SKM-1 treated with dmso at 0.1 percent for 144 hours (cell line): Measurements from ENCODE around the gene ZNF595.
"Not testable (repeated sequence)": the region's sequence is repeated elsewhere in the genome, so short reads cannot be mapped to it uniquely, and the experiment has no call there.

Experiments
- DNase-seq: peaks from one replicate; lab custom pipeline; 2025; ENCODE audit not compliant: unreplicated experiment; lab: John Stamatoyannopoulos, UW

ZNF595 gene

DNA sequence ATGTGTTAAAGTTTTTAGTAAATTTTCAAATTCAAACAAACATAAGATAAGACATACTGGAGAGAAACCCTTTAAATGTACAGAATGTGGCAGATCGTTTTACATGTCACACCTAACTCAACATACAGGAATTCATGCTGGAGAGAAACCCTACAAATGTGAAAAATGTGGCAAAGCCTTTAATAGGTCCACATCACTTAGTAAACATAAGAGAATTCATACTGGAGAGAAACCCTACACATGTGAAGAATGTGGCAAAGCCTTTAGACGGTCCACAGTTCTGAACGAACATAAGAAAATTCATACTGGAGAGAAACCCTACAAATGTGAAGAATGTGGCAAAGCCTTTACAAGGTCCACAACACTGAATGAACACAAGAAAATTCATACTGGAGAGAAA lies 32.8 kb downstream of the ZNF595 start:
- DNase-seq, result no peak

DNA sequence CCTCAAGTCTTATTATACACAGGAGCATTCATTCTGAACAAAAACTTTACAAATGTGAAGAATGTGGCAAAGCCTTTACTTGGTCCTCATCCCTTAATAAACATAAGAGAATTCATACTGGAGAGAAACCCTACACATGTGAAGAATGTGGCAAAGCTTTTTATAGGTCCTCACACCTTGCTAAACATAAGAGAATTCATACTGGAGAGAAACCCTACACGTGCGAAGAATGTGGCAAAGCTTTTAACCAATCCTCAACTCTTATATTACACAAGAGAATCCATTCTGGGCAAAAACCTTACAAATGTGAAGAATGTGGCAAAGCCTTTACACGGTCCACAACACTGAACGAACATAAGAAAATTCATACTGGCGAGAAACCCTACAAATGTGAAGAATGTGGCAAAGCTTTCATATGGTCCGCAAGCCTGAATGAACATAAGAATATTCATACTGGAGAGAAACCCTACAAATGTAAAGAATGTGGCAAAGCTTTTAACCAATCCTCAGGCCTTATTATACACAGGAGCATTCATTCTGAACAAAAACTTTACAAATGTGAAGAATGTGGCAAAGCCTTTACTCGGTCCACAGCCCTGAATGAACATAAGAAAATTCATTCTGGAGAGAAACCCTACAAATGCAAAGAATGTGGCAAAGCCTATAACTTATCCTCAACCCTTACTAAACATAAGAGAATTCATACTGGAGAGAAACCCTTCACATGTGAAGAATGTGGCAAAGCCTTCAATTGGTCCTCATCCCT lies 33.6 kb downstream of the ZNF595 start:
- not testable (repeated sequence) for DNase-seq

DNA sequence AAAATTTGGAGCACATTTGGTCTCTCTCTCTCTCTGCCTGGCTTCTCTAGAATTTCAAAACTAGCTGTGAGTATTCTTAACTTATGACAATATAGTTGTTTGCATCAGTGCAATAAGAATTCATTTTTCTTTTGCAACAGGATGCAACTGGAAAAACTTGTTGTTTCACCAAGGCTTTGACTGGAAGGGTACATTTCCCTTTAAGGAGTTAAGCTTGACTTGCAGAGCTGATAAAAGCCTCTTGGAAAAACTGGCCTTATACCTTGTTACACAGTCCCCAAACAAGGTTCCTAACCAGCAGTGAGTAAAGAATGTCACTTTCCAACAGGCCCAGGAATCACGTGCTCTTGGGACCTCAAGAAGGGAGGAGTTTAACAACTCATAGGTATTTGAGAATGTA lies 45.3 kb downstream of the ZNF595 start:
- no peak for DNase-seq

DNA sequence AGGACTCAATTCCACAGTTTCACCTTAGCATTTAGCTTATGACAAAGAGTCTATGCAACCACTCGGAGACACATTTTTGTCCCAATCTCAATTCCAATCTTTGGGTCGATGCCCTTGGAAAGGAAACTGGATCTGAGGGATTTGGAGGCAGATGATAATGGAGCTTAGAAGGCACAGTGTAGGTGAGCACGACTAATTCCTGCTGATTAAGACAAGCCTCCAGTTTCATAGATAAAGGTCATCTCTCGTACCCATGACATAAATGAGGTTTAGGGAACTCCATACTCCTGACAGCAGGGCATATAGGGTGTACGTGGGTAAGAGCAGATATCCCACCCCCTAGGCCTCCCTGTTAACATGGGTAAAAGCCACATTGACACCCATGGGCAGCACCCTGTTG lies 46.7 kb downstream of the ZNF595 start:
- DNase-seq, result no peak

DNA sequence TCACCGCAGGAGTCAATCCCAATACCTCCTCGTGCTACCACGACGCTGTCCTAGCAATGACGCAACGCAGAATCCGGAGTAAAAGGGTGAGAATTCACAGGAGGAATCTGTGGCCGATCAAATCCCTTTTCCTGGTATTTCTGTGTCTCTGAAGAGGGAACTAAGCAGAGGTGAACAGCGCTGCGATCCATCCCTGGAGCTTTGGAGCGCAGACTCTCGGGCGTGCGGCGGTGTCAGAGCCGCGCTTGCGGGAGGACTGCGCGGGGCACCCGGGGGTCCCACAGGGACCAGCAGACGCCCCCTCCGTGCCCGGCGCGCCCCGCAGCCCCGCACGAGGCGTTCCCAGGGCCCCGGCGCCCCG lies 53.9 kb downstream of the ZNF595 start:
- no peak for DNase-seq

DNA sequence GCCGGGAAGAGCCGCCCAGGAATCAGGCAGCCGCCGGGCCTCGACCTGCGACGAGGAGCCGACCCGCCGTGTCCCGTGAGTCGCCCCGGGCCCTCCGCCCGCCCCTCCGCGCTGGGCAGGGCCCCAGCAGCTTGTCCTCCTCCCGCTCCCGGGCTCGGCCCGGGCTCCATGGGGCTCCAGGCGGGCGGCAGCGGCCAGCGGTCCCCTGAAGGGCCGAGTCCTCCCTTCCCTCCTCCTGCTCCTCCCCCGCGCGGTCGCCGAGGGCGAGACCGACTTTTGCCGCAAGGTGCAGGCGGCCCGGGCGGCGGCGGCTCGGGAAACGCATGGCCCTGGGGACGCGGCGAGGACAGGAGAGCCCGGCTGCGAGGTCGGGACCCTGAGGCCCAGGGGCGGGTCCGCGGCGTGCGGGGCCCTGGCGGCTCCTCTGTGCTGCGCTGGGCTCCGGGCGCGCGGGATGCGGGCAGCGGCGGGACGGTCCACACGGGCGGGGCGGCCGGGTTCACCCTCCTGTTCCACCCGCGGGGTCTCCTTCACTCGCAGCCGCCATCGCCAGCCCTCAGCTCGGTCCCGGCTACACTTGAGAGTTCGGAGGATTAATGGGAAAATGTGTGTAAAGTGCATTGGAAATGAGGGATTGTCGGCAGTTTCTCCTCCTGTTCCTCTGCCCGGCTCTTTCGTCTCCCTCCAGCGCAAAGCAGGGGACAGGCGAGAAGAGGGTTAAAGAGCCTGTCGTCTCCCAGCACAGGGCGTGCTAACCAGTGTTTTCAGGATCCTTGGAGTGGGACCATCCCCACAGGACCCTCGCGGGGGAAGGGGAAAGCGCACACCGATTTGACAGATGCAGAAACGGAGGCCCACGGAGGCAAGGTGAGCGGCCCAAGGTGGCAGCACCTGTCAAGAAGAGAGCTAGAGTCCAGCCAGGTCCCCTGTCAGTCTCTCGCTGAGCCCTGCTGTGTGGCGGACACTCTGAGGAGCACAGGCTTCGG lies 54.6 kb downstream of the ZNF595 start:
- DNase-seq, result no peak

DNA sequence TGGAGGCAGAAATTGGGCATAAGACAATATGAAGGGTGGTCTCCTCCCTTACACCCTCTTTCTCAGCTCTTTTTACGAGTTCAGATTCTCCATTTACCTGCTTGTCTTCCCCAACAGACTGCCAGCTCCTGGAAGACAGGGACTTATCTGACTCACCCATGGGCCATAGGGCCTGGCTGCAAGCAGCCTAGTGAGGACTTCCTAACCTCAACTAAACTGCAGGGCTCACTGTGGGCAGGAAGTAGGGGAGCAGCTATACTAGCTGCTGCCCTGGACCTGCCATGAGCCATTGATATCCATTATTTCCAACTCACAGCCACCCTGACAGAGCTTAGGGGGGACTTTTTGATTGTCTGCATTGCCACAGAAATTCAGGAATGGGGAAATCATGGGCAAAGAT lies 59.6 kb downstream of the ZNF595 start:
- no peak for DNase-seq

DNA sequence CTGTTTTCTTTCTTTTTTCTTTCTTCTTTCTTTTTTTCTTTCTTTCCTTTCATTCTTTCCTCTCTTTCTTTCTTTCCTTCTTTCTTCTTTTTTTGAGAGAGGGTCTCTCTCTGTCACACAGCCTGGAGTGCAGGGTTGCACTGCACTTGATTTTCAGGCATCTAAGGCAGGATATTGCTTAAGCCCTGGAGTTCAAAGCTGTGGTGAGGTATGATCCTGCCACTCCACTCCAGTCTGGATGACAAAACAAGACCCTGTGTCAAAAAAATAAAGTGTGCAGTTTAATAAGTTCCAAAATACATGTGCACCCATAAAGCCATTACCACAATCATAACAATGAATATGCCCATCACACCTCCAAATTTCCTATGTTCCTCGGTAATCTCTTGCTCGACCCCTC lies 60.6 kb downstream of the ZNF595 start:
- DNase-seq, result no peak

DNA sequence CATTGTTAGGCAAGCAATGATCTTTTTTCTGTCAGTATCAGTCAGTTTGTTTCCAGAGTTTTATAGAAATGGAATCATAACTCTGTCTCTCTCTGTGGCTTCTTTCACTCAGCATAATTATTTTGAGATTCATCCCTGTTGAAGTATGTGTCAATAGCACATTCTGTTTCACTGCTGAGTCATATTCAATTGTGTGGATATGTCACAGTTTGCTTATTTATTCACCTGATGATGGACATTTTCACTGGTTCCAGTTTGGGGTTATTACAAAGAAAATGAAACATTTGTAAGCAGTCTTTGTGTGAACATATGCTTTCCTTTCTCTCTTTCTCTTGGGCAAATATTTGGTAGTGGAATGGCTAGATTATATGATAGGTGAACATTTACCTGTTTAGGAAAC lies 61.0 kb downstream of the ZNF595 start:
- no peak for DNase-seq

DNA sequence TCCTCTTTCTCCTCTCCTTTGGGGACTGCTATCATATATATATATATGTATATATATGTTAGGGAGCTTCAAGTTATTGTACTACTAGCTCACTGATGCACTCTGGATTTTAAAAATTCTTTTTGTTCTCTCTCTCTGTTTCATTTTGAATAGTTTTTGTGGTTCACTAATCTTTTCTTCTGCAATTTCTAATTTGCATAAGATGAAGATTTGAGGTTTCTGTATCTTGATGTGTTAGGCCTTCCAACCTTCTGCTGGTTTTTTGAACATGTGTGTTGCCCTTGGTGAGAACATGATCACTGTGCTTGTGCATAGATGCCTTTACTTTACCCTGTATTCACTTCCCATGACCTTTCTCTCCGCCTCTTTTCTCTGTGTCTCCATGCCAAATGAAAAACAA lies 63.4 kb downstream of the ZNF595 start:
- DNase-seq, result no peak

DNA sequence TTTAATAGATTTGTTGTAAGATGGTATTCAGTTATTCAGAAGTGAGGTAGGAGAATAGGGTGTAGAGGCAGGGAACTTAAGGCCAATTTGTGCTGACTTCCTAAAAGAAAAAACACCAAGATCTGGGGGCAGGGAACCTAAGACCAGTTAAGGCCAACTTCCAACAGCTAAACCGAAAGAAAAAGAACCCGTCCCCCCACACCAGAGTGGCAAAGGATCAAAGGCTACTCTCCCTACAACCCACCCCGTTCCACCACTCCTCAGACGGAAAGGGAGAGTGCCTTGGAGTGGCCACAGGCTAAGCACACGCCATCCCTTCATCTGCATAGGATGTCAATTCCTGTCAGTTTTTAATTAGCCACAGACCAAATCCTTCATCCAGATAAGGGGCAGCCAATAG lies 67.5 kb downstream of the ZNF595 start:
- no peak for DNase-seq

DNA sequence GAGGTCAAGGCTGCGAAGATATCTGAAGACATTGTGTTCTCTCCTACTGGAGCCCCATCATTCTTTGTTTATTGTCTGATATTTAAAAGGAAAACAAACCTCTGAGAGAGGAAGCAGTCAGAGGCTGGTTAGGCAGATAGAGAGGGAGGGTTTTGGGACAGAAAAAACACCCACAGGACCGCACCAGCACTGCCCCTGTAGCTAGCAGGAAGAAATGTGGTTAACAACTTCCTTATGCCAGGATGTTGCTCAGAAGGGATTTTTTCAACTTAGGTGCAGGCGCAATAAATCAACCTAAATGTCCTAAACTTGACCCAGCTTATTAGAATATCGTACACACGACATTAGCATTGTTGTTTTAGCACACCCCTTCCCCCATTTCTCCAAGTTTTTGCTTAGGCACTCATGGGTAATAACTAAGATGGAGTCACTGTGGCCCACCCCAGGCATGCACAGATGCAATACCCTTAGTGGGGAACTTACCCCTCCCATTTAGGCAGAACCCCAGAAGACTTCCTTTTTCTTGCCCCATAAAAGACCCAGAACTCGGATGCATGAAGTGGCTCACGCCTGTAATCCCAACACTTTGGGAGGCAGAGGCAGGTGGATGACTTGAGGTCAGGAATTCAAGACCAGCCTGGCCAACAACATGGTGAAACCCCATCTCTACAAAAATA lies 68.4 kb downstream of the ZNF595 start:
- DNase-seq, result peak; percentile 91

DNA sequence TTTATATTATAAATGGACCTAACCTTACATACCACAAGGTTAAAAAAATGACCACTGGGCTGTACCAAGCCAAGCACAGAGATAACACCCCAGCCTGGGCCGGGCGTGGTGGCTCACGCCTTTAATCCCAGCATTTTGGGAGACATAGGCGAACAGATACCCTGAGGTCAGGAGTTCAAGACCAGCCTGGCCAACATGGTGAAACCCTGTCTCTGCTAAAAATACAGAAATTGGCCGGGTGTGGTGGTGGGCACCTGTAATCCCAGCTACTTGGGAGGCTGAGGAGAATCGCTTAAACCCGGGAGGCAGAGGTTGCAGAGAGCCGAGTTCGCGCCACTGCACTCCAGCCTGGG lies 70.8 kb downstream of the ZNF595 start:
- DNase-seq, result not testable (repeated sequence)

DNA sequence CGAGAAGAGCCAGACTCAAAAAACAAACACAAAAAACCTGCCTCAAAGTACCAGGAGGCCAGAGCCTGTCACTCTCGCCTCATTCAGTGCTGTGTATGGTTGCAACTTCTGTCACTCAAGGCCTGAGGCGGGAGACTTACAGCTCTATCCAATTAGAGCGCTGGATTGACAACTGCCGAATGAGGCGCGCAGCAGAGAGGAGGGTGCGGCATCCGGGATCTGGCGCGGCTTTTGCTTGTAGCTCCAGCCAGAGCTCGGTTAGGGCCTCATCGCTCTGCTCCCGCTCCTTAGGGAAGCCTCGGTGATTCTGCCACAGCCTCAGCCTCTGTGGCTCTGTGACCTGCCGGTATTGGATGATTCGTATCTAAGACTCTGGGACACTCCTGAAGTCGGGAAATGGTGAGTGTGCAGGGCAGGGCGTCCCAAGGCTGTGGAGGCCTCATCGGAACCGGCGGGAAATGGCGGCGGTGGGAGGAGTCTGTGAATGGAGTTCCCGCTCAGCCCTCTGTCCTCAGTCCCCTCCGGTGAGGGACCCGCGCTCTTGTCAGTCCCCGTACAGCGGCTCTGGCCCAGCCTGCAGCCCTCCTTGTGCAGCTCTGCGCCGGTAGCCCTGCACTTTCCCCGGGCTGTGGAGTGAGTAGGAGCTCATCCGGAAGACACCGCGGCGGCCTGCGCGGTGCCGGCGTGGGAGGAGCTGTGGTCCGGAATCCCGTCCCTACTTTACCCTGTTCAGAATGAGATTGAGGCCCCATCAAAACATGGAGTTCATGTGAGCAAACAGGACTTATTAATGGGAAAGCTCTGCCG lies 71.4 kb downstream of the ZNF595 start, which contains the start of gene ZNF718:
Gene ZNF718, plus strand, starts transcription at position 227 of the 807 bp plus-strand sequence. Its CDS starts 170 bp downstream, at position 397.
- DNase-seq, result peak; percentile 87

DNA sequence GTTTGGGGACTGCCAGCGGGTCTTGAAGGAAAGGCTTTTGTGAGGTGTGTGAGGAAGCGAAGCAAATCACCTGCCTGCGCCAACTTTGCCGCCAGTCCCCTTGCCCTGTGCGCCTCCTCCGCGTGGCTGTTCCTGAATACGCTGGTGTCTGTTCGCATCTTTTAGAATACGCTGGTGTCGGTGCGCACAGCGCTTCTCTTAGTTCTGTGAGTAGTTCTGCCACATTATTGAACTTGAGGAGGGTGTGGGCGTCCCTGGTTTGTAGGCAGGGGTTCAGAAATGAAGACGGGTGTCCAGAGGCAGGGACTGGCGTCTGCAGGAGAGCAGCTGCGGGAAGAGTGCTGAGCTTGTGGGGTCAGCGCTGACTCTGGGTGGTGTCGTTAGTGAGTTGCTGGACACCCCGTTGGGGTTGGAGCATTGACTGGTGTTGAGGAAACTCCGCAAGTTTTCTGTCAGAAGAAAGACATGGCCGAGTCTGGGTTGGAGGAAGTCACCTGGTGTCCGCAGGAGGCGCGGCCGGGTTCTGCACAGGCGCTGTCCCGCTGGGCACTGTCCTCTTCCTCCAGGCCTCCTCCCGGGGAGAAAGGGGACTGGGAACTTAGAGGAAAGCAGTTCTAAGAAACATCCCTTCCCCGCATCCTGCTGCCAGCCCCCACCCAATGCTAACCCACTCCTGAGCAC lies 72.1 kb downstream of the ZNF595 start:
- no peak for DNase-seq

DNA sequence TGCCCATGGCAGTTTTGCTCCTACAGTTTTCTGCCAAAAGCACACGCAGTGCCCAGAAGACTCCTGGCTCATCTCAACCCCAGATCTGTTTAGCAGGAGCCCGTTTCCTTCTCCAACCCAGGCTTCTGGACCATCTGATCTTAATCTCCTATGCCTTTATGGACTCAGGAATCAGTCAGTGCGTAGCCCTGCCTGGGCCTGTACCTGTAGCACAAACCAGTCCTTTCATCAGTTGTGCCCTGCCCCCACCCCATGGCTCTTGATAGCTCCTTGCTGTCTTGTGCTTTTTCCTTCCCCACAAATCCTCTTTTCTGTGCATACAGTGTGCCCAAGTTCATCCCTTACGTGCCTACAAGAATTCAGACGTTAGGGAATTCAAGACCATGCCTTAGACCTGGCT lies 72.7 kb downstream of the ZNF595 start:
- DNase-seq, result no peak

DNA sequence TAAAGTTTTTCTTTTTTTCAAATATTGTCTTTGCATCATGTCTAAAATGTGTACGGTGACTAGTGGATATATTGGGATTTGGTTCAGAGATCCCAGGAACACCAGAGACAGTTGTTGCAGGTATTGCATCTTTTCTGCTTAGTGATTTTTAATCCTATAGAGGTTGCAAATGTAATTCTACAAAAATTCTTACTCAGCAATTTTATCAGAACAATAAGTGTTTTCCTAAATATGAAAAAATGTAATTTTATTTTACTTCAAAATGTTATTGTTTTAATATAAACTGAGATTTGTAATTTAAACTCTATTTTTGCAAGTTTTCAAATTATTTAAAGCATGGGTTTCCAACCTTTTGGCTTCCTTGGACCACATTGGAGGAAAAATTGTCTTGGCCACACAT lies 79.4 kb downstream of the ZNF595 start:
- no peak for DNase-seq
